Measurements from ENCODE around the gene RPL10. TPM values are rescaled to one million over a fixed set of nuclear protein-coding genes. Genes with fewer than 3 reads are reported as not detected.
A peak's percentile ranks its signal among the peaks of the same experiment; 100 is the strongest.

Gene RPL10
- total and polyA plus RNA-seq, 2 of the 8 experiments (the other 6 are each of a cell fraction or from before 2014, with no cell fraction given), result 2,633 to 4,293 TPM

- H3K14ac ChIP-seq (ENCODE audit: insufficient read length), result no peak overlapping the region
- peak overlapping the region; percentile 97 for H4K91ac ChIP-seq (replicated peaks; ENCODE audit: insufficient read length, low read length)
- H2AK5ac ChIP-seq (ENCODE audit: low read depth, low read length), result peak overlapping the region; percentile 67; the same call in 1 of the 2 replicates
- H2BK20ac ChIP-seq (ENCODE audit: low read length), result peak overlapping the region; percentile 97; the same call in 1 of the 2 replicates
- H3K4me3 ChIP-seq (ENCODE audit: extremely low read depth in 1 of 4, insufficient read depth in 2 of 4, low read depth in 3 of 4, low read length in 4 of 4), result peak overlapping the region in 3 of 4 experiments; percentile 12 to 55 (median 29); a peak in 5 of 8 replicates
- POLR2A ChIA-PET (ENCODE audit: partially characterized antibody), result interaction anchor here (0.7 to 5.7 kb wide), 12 partner anchors 8 to 143 kb away, joined by 3 to 96 read pairs (median 4); partner anchors contain the start of genes FAM3A and RPL10
- peak; percentile 72 to 73 for DNase-seq (ENCODE audit: low read depth in 1 of 2, low spot score in 2 of 2)
- H3K23me2 ChIP-seq (ENCODE audit: low read depth, low read length), result peaks cover 5% of the 10 kb centered on the region; the same call in 1 of the 2 replicates
- H3K23ac ChIP-seq (ENCODE audit: insufficient read length), result no peak overlapping the region
- no peak overlapping the region; the same call in 1 of the 2 replicates for H4K8ac ChIP-seq (ENCODE audit: extremely low read depth, insufficient read depth, low read length)
- peak overlapping the region; percentile 66; the same call in 1 of the 2 replicates for H2BK5ac ChIP-seq (ENCODE audit: low read depth, low read length)
- H2BK15ac ChIP-seq (ENCODE audit: low read length), result no peak overlapping the region
- H2BK120ac ChIP-seq (replicated peaks; ENCODE audit: low read depth, low read length), result peak overlapping the region; percentile 72
- no peaks in the 10 kb centered on the region for H3K79me1 ChIP-seq (ENCODE audit: low read depth, low read length)
- H4K20me1 ChIP-seq (replicated peaks in 1 of 2; ENCODE audit: control insufficient read depth in 1 of 2, insufficient read depth in 2 of 2, low read length in 2 of 2), result peaks cover 0 to 3% of the 10 kb centered on the region in 2 experiments
- H3K4ac ChIP-seq (replicated peaks; ENCODE audit: insufficient read length, low read depth, low read length), result peak overlapping the region; percentile 38
- H3K79me2 ChIP-seq (ENCODE audit: control insufficient read depth in 1 of 2, insufficient read depth in 2 of 2, low read length in 2 of 2), result peaks cover 8 to 22% of the 10 kb centered on the region in 2 experiments; a peak in 3 of 4 replicates
- peak overlapping the region; percentile 75; the same call in 1 of the 2 replicates for H2BK12ac ChIP-seq (ENCODE audit: low read depth, low read length)
- 27% methylated on average over 17 of the region's 23 CpGs; no CpG with 5 or more reads in 1 of the 2 experiments for WGBS, 2 experiments (ENCODE audit: extremely low coverage in 1 of 2, insufficient coverage in 1 of 2, insufficient read length in 1 of 2, insufficient replicate concordance in 2 of 2, low coverage in 1 of 2, low lambda C conversion rate in 2 of 2, missing lambda C conversion rate in 1 of 2)
- H3K27ac ChIP-seq (ENCODE audit: low read depth, low read length), result no peak overlapping the region
- peak overlapping the region; percentile 60 for H3K18ac ChIP-seq (ENCODE audit: extremely low read depth, low read length)
- peak overlapping the region in 1 of 4 experiments; percentile 13; a peak in 2 of 7 replicates for H3K9ac ChIP-seq (replicated peaks in 1 of 4; ENCODE audit: extremely low read depth in 1 of 4, low read depth in 3 of 4, low read length in 3 of 4)
- peaks cover 0 to 17% (median 10%) of the 10 kb centered on the region in 4 experiments; a peak in 6 of 7 replicates for H3K4me1 ChIP-seq (replicated peaks in 1 of 4; ENCODE audit: control insufficient read depth in 3 of 4, insufficient read depth in 4 of 4, low read length in 3 of 4)
- peaks cover 0 to 8% (median 2%) of the 10 kb centered on the region in 4 experiments; a peak in 1 of 8 replicates for H3K36me3 ChIP-seq (ENCODE audit: control insufficient read depth in 2 of 4, insufficient read depth in 4 of 4, low read length in 3 of 4)
- H3K27me3 ChIP-seq (replicated peaks in 1 of 4; ENCODE audit: control insufficient read depth in 3 of 4, extremely low read depth in 1 of 4, insufficient read depth in 3 of 4, low read length in 3 of 4), result peaks cover 0 to 3% (median 0%) of the 10 kb centered on the region in 4 experiments; a peak in 2 of 7 replicates
- no peaks in the 10 kb centered on the region for H3K9me3 ChIP-seq (ENCODE audit: insufficient read depth in 2 of 2, low read depth in 1 of 2, low read length in 1 of 2)
- peak overlapping the region; percentile 15 for H4K5ac ChIP-seq (ENCODE audit: insufficient read length, low read depth, low read length)
- CTCF ChIA-PET (ENCODE audit: partially characterized antibody), result interaction anchor here (0.5 to 2.6 kb wide), 24 partner anchors 9 to 445 kb away, joined by 3 to 29 read pairs (median 3); partner anchors contain the start of genes DNASE1L1, RPL10 and SLC10A3
- H2AFZ ChIP-seq (ENCODE audit: low read length), result no peak overlapping the region
- H3K4me2 ChIP-seq (ENCODE audit: insufficient read depth in 1 of 2, low read depth in 2 of 2, low read length in 2 of 2), result peak overlapping the region; percentile 45 to 65
- H3K56ac ChIP-seq (replicated peaks; ENCODE audit: insufficient read length, low read depth, low read length), result no peak overlapping the region
- peak; percentile 13 for FAIRE-seq
- TF ChIP-seq SIRT6 (IDR thresholded peaks at IDR 0.05; ENCODE audit: low read length), result no peak
- TF ChIP-seq POU5F1 (IDR thresholded peaks at IDR 0.05; ENCODE audit: low read depth, low read length), result no peak
- no peak for TF ChIP-seq EP300 (IDR thresholded peaks at IDR 0.05; ENCODE audit: borderline replicate concordance in 1 of 2, low read depth in 2 of 2, low read length in 2 of 2)
- TF ChIP-seq SP1 (IDR thresholded peaks at IDR 0.05; ENCODE audit: low read depth, low read length), result no peak
- TF ChIP-seq CTBP2 (IDR thresholded peaks at IDR 0.05; ENCODE audit: borderline replicate concordance, insufficient read depth, insufficient read length, low read length), result no peak
- TF ChIP-seq KDM5A (IDR thresholded peaks at IDR 0.05; ENCODE audit: low read length), result no peak
- TF ChIP-seq RFX5 (IDR thresholded peaks at IDR 0.05; ENCODE audit: borderline replicate concordance, low read depth, low read length), result no peak
- peak in 1 of 2 experiments; percentile 23; a peak in 1 of 3 replicates for TF ChIP-seq POLR2A (IDR thresholded peaks at IDR 0.05; ENCODE audit: control extremely low read depth in 1 of 2, low read depth in 2 of 2, low read length in 2 of 2)
- no peak for TF ChIP-seq CREB1 (IDR thresholded peaks at IDR 0.05)
- TF ChIP-seq JUN (IDR thresholded peaks at IDR 0.05; ENCODE audit: low read depth, low read length), result no peak
- TF ChIP-seq SUZ12 (IDR thresholded peaks at IDR 0.05; ENCODE audit: low read length), result no peak
These were observed 24.6 kb upstream of the RPL10 start for GRCh38 chrX:154373340-154374306.
